ENCODE measurements around the gene HAS3. TPM values are rescaled to one million over a fixed set of nuclear protein-coding genes. Genes with fewer than 3 reads are reported as not detected.

HAS3 gene
- total and polyA plus RNA-seq, 2 donors (not counting 3 experiments of a cell fraction or from before 2014, with no cell fraction given), result 1.5 to 1.8 TPM

GRCh38 chr16:69114976-69115355, 9.5 kb downstream of the HAS3 start:
- no peak overlapping the region for H3K9ac ChIP-seq (replicated peaks; ENCODE audit: extremely low read depth, insufficient read depth, low read length)
- CTCF ChIA-PET, result interaction anchor here (0.5 to 1.3 kb wide), 2 partner anchors 9 to 201 kb away, joined by 3 to 4 read pairs; partner anchors contain the start of gene HAS3

More at GRCh38 chr16:69114976-69115355, 9.5 kb downstream of the HAS3 start:
- Histone ChIP-seq H3K4me3 (replicated peaks in 1 of 3; ENCODE audit: insufficient read depth in 1 of 3, low read depth in 1 of 3, low read length in 3 of 3) (no peak overlapping the region), H3K27ac (ENCODE audit: insufficient read depth, low read depth, low read length) (no peak overlapping the region), H3K79me2 (ENCODE audit: control insufficient read depth, insufficient read depth, low read length) (no peaks in the 10 kb centered on the region), H3K4me1 (ENCODE audit: control insufficient read depth, extremely low read depth, insufficient read depth, low read length) (peaks cover 17% of the 10 kb centered on the region), H3K27me3 (ENCODE audit: control insufficient read depth in 2 of 2, insufficient read depth in 2 of 2, low read length in 2 of 2) (no peaks in the 10 kb centered on the region), H4K20me1 (replicated peaks; ENCODE audit: control insufficient read depth, extremely low read depth, insufficient read depth, low read length) (peaks cover 3% of the 10 kb centered on the region), H3K9me1 (replicated peaks; ENCODE audit: control insufficient read depth, extremely low read depth, insufficient read depth, low read length) (no peaks in the 10 kb centered on the region), H3K9me3 (replicated peaks; ENCODE audit: control insufficient read depth, insufficient read depth, low read length) (no peaks in the 10 kb centered on the region), H2AFZ (ENCODE audit: low read depth, low read length) (no peak overlapping the region), H3K4me2 (ENCODE audit: insufficient read depth, low read length) (no peak overlapping the region), H3K36me3 (ENCODE audit: control insufficient read depth in 2 of 2, extremely low read depth in 1 of 2, insufficient read depth in 2 of 2, low read length in 2 of 2) (peaks cover 0 to 17% of the 10 kb centered on the region in 2 experiments)
- dilution Hi-C loops (cut with MboI; ENCODE audit: extremely low pct_ligation_motif_present, low sequenced_read_pairs), result no loop called here
- POLR2A ChIA-PET, result no interaction called here
- TF ChIP-seq POLR2AphosphoS5 (IDR thresholded peaks at IDR 0.05; ENCODE audit: insufficient read depth, low read depth, low read length) (no peak), MYC (IDR thresholded peaks at IDR 0.05; ENCODE audit: low read depth, low read length) (no peak), FOS (IDR thresholded peaks at IDR 0.05; ENCODE audit: borderline replicate concordance, insufficient read depth, low read length) (no peak), CTCF (IDR thresholded peaks at IDR 0.05; ENCODE audit: extremely low read depth in 1 of 2, insufficient read depth in 1 of 2, low read depth in 1 of 2, low read length in 2 of 2) (no peak), GATA2 (IDR thresholded peaks at IDR 0.05; ENCODE audit: insufficient read depth, insufficient read length, low read depth, low read length) (no peak), POLR2A (IDR thresholded peaks at IDR 0.05; ENCODE audit: low read depth, low read length) (no peak), EZH2 (IDR thresholded peaks at IDR 0.05; ENCODE audit: borderline replicate concordance, low read depth, low read length, severe bottlenecking) (no peak), JUN (IDR thresholded peaks at IDR 0.05; ENCODE audit: borderline replicate concordance, insufficient read depth, insufficient read length, low read depth) (no peak)
- TF ChIP-seq, protein P1, sequence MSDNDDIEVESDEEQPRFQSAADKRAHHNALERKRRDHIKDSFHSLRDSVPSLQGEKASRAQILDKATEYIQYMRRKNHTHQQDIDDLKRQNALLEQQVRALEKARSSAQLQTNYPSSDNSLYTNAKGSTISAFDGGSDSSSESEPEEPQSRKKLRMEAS (IDR thresholded peaks at IDR 0.05; ENCODE audit: insufficient read depth, insufficient read length), result no peak
- no peak for FAIRE-seq
- BruUV-seq (replicated peaks), result no TSS peak
- no peak for DNase-seq (ENCODE audit: low read depth, low spot score)
- intact Hi-C loops (cut with micrococcal nuclease), result no loop called here
